Spinal cord (tissue), 4 donors: Measurements from ENCODE around the gene NME2. TPM values are rescaled to one million over a fixed set of nuclear protein-coding genes. Genes with fewer than 3 reads are reported as not detected.

Source experiments
- polyA plus RNA-seq, 2 donors: library from polyadenylated mRNA; unstranded; fragments of 120-200 nt; gene quantifications; one replicate each; pipeline ENCODE4 v1.2.1, GENCODE V29; 2013; ENCODE audit not compliant: insufficient read length in 2 of 2
- total RNA-seq, 2 donors: library from RNA; depleted of rRNA in 1 of 2; stranded (reverse); fragments of 120-200 nt in 1 of 2; fragments of >200 nt in 1 of 2; gene quantifications; one replicate each; pipeline versions ENCODE4 v1.2.3 to v1.2.4, GENCODE V29; 2013 to 2014

Gene NME2
- total and polyA plus RNA-seq, 4 donors = 106 to 432 (median 241) TPM

Other genes starting within 250 kb of the NME2 start
- 100 to 1,000 TPM; 212 to 268 TPM for gene SPAG9, start 45.5 kb upstream of the NME2 start, total RNA-seq
- gene SPAG9, start 45.5 kb upstream of the NME2 start, polyA plus RNA-seq = 100 to 1,000 TPM; 179 to 227 TPM
- 100 to 1,000 TPM in 1 of 2 donors, 10 to 100 TPM in 1; 52.5 to 108 TPM for gene NME1, start 12.9 kb upstream of the NME2 start, total RNA-seq
- gene NME1, start 12.9 kb upstream of the NME2 start, polyA plus RNA-seq = 100 to 1,000 TPM in 1 of 2 donors, 10 to 100 TPM in 1; 97.5 to 115 TPM
- gene MBTD1, start 93.6 kb downstream of the NME2 start, total RNA-seq = 10 to 100 TPM; 25.0 to 44.2 TPM
- 10 to 100 TPM; 24.7 to 26.0 TPM for gene MBTD1, start 93.6 kb downstream of the NME2 start, polyA plus RNA-seq
- 10 to 100 TPM; 39.3 TPM for gene UTP18, start 94.1 kb downstream of the NME2 start, total RNA-seq
- gene UTP18, start 94.1 kb downstream of the NME2 start, polyA plus RNA-seq = 10 to 100 TPM; 33.2 to 36.8 TPM